Upper lobe of right lung (tissue), 1 donor: ENCODE measurements around the gene ECE1. TPM values are rescaled to one million over a fixed set of nuclear protein-coding genes. Genes with fewer than 3 reads are reported as not detected.

Source experiments
- ATAC-seq: fragments of 200-7000 bp; cut with Tn5 transposase; one replicate; pipeline ENCODE4 v1.9.1; 2020; ENCODE audit warnings: mild to moderate bottlenecking, moderate library complexity
- DNase-seq: peaks from one replicate; pipeline ENCODE4 v3.0.0-alpha.2; 2020
- H3K27ac ChIP-seq: fragments of 200-600 bp; one replicate; pipeline ENCODE4 v1.8.0; 2022
- H3K27me3 ChIP-seq: fragments of 200-600 bp; one replicate; pipeline ENCODE4 v1.8.0; 2022; ENCODE audit warnings: mild to moderate bottlenecking
- H3K36me3 ChIP-seq: fragments of 200-600 bp; one replicate; pipeline ENCODE4 v1.8.0; 2022
- H3K4me1 ChIP-seq: fragments of 200-600 bp; one replicate; pipeline ENCODE4 v1.8.0; 2022
- H3K4me3 ChIP-seq: fragments of 200-600 bp; one replicate; pipeline ENCODE4 v1.8.0; 2022; ENCODE audit warnings: mild to moderate bottlenecking
- H3K9me3 ChIP-seq: fragments of 200-600 bp; one replicate; pipeline ENCODE4 v1.8.0; 2022
- intact Hi-C: fragments of 100-400 bp; cut with DNase I; formaldehyde crosslinking; loops from one replicate; pipeline ENCODE4 v1.11.0; 2022
- total RNA-seq: library from RNA; stranded (reverse); fragmentation: NEBNext Ultra II Directional; extraction: Animal tissue kit (Norgen Biotek cat#: 25700); gene quantifications from one replicate; pipeline ENCODE4 v1.2.1, GENCODE V29; 2021
- TF ChIP-seq, protein P1 (sequence below): fragments of 200-600 bp; IDR thresholded peaks from one replicate; pipeline ENCODE4 v1.8.0; 2022; ENCODE audit warnings: antibody characterized with exemption
- donor health status: DM: no; HTN: yes; CAD: no; lungs with severe emphysema.

Gene ECE1
- total RNA-seq, 1 donor from 2014 or later = 108 TPM

DNA sequence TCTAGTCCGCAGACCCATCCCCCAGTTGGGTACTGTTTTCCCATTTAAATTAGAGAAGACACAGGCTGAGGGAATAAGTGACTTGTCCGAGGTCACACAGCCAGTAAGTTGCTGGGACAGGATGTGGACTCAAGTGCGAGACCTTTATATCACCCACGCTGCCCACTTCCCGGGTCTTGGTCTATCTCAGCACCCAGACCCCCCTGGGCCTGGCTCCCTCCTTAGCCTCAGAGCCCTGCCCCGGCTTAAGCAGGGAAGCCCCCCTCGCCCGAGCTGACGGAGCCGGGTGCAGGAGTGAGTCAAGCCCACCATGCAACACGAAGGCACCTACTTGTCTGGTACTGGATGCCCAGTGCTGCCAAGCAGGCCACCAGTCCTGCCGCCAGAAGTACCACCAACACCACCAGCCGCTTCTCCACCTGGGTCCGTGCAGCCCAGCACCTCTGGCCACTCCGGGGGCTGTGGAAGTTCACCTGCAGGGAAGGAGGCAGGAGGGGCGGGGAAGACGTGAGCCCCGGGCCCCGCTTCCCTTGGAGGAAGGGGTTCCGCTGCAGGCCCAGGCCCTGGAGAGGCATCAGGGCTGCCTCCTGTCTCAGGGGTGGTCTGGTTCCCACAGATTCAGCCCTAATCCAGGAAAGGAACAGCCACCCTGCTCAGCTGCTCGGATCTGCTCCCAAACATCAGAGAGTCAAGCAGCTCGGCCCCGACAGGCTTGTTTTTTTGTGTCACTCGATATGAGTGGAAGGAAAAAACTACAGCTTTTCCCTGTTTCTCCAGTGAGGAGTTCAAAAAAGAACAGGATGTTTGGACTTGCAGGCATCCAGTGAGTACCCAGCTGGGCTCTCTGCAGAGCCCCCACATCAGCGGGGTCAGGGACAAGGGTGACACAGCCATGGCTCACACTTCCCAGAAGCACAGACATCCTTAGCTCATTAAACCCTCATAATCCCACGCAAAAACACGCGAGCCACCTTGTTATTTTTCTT lies 11.1 kb downstream of the ECE1 start:
- Histone ChIP-seq H3K27ac (peak overlapping the region; percentile 93), H3K36me3 (no peaks in the 10 kb centered on the region), H3K27me3 (no peaks in the 10 kb centered on the region), H3K4me1 (peaks cover 41% of the 10 kb centered on the region), H3K9me3 (no peaks in the 10 kb centered on the region), H3K4me3 (peak overlapping the region; percentile 42)
- peak; percentile 17 for ATAC-seq
- TF ChIP-seq, protein P1, sequence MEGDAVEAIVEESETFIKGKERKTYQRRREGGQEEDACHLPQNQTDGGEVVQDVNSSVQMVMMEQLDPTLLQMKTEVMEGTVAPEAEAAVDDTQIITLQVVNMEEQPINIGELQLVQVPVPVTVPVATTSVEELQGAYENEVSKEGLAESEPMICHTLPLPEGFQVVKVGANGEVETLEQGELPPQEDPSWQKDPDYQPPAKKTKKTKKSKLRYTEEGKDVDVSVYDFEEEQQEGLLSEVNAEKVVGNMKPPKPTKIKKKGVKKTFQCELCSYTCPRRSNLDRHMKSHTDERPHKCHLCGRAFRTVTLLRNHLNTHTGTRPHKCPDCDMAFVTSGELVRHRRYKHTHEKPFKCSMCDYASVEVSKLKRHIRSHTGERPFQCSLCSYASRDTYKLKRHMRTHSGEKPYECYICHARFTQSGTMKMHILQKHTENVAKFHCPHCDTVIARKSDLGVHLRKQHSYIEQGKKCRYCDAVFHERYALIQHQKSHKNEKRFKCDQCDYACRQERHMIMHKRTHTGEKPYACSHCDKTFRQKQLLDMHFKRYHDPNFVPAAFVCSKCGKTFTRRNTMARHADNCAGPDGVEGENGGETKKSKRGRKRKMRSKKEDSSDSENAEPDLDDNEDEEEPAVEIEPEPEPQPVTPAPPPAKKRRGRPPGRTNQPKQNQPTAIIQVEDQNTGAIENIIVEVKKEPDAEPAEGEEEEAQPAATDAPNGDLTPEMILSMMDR = no peak
- DNase-seq = no peak
- intact Hi-C loops = no loop called here

DNA sequence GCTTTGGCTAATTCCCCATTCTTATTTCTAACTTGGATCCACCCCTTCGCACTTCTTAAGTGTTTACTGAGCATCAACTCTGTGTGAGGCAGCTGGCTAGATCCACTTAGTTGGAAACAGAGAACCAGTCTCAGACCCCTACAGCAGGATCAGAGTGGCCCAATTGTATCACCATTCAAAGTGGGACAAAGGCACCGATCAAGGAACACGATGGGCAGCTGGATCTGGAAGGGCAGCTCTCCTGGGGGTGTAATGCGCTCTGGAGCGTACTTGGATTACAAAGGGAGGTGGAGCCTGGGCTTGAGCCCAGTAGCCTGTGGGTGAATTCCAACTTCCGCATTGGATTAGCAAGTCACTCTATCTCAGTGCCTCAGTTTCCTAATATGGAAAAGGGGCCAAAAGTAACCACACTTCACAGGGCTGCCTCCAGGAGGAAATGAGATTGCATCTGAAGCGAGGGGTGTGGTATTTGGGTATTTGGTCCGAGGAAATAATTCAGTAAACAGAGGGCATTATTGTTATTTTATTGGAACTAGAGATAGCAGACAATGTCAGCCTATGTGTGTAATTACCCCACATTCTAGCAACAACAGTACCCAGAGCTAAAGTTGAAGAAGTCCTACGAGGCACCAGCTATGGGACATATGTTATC lies 11.9 kb downstream of the ECE1 start:
- Histone ChIP-seq H3K36me3 (no peaks in the 10 kb centered on the region), H3K4me1 (peaks cover 40% of the 10 kb centered on the region), H3K4me3 (peak overlapping the region; percentile 42), H3K9me3 (no peaks in the 10 kb centered on the region), H3K27me3 (no peaks in the 10 kb centered on the region), H3K27ac (peak overlapping the region; percentile 93)
- TF ChIP-seq, protein P1 = no peak
- DNase-seq (no peak), ATAC-seq (peak; percentile 39)
- intact Hi-C loops = no loop called here

DNA sequence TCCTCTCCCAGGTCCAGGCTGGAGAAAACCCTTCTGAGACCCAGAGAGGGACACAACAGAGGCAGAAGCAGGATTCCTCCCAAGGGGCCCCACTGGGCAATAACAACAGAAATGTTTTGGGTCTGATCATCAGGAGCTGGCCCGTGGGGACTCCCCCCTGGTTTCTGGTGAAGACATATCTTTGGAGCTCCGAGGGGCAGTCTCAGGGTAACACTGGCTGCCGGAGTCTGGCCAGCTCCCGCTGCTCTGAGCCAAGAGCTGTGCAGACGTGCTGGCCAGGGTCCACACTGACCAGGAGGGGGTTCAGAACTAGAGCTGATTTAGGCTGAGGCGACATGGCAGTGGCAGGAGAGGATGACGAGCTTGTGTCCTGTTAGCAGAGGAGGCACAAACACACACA lies 13.1 kb downstream of the ECE1 start:
- intact Hi-C loops = no loop called here
- Histone ChIP-seq H3K4me1 (peaks cover 40% of the 10 kb centered on the region), H3K4me3 (no peak overlapping the region), H3K9me3 (no peaks in the 10 kb centered on the region), H3K36me3 (peaks cover 4% of the 10 kb centered on the region), H3K27me3 (no peaks in the 10 kb centered on the region), H3K27ac (peak overlapping the region; percentile 93)
- ATAC-seq = no peak
- TF ChIP-seq, protein P1 = no peak
- no peak for DNase-seq

DNA sequence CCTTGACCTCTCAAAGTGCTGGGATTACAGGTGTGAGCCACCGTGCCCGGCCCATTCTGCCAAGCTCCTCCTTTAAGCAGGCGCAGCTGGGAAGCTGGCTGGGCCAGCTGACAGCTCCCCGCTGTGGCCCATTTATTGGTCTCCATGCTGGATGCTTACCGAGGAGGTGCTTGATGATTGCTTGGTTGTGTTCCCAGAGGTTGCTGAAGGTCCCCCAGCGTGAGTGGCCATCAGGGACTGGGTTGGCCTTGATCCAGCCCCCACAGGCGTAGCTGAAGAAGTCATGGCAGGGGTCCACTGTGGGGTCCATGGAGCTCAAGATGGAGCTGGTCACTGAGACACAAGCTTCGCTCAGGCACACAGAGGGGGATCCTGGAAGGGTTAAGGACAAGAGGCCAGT lies 17.7 kb downstream of the ECE1 start:
- Histone ChIP-seq H3K4me1 (peaks cover 21% of the 10 kb centered on the region), H3K27me3 (no peaks in the 10 kb centered on the region), H3K9me3 (no peaks in the 10 kb centered on the region), H3K4me3 (no peak overlapping the region), H3K27ac (no peak overlapping the region), H3K36me3 (peaks cover 23% of the 10 kb centered on the region)
- no peak for DNase-seq
- TF ChIP-seq, protein P1 = no peak
- intact Hi-C loops = no loop called here
- ATAC-seq = no peak

DNA sequence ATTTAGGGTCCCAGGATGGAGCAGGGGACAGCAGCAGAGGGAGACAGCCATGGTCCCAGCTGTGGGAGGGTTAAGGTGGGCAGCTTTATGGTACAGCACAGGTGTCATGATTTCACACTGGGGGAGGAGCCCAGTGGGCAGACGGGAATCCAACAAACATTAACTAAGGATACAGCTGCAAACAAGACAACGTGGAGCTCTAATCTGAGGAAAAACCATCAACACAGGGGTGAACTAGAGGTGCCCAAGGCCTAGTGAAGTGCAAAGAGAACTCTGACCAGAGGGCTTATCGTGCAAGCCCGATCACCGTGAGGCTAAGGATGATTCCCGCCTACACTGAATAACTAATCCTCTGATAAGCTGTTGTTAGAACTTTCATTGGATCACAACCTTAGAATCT lies 18.7 kb downstream of the ECE1 start:
- H3K4me1 ChIP-seq = peaks cover 12% of the 10 kb centered on the region
- no peaks in the 10 kb centered on the region for H3K9me3 ChIP-seq
- ATAC-seq (no peak), DNase-seq (no peak)
- H3K36me3 ChIP-seq = peaks cover 23% of the 10 kb centered on the region
- TF ChIP-seq, protein P1 = no peak
- intact Hi-C loops = no loop called here
- no peaks in the 10 kb centered on the region for H3K27me3 ChIP-seq
- H3K27ac ChIP-seq = no peak overlapping the region
- no peak overlapping the region for H3K4me3 ChIP-seq
